Dedifferentiated amniotic fluid mesenchymal stem cell (primary cell): ENCODE results near the gene SPHKAP.
"Not testable (repeated sequence)": the region's sequence is repeated elsewhere in the genome, so short reads cannot be mapped to it uniquely, and the experiment has no call there.

Experiments
- DNase-seq: peaks from one replicate; pipeline ENCODE4 v3.0.0-alpha.2; 2016; ENCODE audit errors: extremely low spot score

The SPHKAP gene

DNA sequence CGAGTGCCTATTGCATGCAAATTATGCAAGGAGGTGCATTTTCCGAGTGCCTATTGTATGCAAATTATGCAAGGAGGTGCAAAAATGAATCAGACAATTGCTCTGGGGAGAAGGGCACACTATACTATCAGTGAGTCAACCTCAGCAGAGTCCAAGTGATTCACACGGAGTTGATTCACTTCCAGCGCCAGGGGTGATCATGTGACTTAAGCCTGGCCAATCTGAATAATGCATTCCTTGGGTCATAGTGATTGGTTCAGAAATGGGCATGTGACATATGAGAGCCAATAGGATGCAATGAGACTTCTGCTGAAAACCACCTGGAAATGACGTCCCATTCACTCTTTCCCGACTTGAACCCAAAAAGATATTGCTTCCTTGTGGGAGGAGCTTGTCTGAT, 157.9 kb downstream of the SPHKAP start:
- no peak for DNase-seq

DNA sequence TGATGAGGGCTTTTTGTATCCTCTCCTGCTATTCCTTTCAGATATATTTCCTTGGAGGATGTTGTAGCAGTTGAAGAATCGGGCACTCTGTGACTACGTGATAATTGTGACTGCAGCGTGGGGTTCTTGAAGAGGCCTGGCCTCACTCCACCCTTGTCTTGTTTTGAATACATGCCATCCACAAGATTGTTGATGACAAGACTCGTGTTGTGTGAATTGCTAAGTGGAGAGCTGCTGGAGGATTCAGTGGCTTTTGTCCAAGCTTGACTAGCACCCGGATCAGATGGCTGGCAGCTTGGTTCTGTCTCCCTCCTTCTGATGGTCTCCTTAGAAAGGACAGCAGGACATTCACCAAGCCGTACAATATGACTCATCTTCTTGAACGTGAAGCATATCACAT, 163.2 kb downstream of the SPHKAP start:
- DNase-seq, result no peak

GRCh38 chr2:228017784-228018183, 163.7 kb downstream of the SPHKAP start:
- DNase-seq, result no peak

- no peak for DNase-seq
Measured at GRCh38 chr2:228016402-228016801, 165.1 kb downstream of the SPHKAP start.

DNA sequence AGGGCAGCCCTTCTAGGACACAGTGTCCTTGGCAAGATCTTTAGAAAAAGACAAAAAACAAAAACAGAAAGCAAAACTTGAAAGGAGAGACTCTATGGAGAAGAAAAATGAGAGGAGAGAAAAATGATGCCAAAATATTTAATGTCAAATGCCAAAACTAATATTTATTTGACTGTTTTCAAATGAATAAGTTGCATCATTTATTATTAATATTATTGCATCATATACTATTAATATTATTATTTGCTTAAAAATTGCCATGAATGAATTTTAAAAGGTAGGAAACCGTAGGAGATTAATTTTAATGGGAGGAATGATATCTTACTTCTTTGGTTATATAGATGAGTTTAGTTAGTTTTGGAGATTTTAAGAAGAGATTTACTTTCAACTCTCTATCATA, 165.7 kb downstream of the SPHKAP start:
- no peak for DNase-seq

GRCh38 chr2:227996366-227996765, 185.1 kb downstream of the SPHKAP start:
- DNase-seq, result no peak

DNA sequence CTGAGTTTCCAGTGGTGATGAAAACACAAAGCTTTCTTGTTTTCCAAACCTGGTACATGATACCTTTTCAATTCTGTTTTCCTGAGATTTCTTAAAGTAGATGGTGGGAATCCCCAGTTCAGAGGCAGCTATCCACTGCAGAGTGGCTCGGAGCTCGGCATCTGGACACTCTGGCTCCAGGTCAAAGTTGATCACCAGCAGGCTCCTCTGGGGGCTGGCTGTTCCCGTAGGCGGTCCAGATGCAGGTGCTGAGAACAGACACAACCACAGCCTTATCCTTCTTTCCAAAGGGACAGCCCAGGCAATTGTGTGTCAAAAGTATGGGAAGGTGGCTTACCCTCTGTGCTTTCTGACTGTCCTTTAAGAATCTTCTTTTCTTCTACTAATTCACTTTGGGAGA, 190.6 kb downstream of the SPHKAP start:
- no peak for DNase-seq

DNA sequence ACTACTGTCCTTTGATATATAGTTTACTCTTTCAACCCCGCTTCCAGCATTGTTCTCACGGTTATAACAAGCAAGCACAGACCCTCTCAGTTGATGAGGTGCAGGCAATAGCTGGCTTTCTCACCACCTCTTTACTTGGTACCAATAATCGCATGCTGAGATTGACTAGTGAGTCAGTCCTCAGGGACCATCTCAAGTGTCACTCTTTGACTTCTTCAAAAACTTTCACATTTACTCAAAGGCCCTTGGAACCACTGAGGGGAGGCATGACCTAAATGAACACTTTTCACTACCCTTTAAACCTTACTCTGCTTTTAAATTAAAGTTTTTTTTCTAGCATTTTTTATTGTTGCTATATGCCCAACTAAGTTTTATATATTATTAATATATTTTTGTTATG, 208.2 kb downstream of the SPHKAP start:
- no peak for DNase-seq

DNA sequence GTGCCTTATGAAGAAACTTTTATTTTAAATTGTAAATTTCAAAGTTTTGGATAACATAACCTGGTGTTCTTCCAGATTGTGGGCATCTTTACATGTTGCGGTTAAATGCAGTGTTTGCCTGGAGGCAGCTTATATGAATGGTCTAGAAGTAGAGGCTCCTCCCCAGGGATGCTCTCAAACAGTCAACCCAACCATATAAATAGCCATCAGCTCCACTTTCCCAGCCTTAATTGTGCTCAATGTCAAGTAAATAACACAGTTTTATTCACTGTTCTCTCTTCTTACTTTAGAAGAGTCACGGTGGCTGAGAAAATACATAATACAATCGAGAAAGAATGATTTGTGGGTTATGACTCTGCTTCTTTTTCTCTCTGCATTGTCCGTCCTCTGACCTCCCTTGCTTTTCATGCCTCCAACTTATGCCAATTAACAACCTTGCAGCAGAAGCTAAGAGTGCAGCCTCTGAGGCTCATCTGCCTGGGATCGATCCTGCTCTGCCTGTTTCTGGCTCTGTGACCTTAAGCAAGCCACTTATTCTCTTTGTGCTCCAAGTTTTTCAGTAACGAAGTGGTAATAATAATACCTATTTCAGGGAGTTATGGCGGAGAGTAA, 209.8 kb downstream of the SPHKAP start:
- no peak for DNase-seq

- DNase-seq, result no peak
Measured at GRCh38 chr2:227960317-227960716, 221.2 kb downstream of the SPHKAP start.

GRCh38 chr2:227942965-227943364, 238.5 kb downstream of the SPHKAP start:
- DNase-seq, result no peak

DNA sequence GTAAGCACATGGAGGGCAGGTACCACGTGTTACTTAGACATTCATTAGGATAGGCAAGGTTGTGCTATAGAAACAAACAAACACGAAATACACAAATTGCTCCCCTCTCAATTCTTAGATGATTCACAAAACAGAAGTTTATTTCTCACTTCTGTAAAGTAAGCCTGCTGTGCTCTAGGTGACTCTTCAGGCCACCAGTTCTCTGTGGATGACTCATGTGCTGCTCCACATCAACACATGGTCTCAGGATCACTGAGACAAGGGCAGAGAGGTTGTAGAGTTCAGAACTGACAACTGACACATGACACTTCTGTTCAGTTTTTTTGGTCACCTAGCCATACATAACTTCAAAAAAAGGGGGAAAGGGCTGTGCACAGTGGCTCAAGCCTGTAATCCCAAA, 239.5 kb downstream of the SPHKAP start:
- DNase-seq, result no peak

GRCh38 chr2:227939271-227940027, 242.0 kb downstream of the SPHKAP start:
- no peak for DNase-seq

- DNase-seq, result not testable (repeated sequence)
Measured at GRCh38 chr2:227936249-227936648, 245.2 kb downstream of the SPHKAP start.

GRCh38 chr2:227933884-227934283, 247.6 kb downstream of the SPHKAP start:
- no peak for DNase-seq

DNA sequence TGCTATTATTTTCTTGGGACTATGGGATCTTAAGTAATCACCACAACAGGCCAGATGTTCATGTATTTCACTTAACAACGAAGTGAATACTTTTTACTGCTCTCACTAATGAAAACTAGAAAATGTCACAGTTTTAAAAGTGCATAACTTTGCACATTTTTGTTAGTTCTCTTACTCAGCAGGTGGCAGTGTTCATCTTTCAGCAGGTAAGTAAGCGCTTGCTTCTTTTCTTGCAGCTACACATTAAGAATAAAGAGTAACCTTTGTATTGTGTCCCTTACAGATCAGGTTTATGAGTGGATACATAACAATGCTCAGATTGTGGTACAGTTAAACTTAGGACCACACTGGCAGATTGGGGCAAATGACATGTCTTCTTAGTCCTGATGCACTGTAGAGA, 249.1 kb downstream of the SPHKAP start:
- DNase-seq, result no peak

DNA sequence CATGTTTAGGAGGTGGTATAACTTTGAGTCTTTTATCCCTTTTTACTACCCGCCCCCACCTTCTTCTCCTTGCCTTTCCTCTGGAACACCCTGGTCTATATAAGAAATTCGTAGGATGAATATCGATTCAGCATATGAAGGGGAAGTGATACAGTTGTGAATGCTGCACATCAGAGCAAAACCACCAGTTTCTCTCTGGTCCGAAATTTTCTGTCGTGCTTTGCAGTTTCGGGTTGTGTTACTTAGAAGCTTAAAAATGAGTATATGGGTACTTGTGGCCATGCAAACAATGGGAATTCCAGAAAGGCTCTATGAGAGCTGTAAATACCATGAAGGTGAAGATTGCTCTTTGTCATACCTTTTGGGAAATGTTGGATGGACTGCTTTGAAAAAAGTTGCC, 249.5 kb downstream of the SPHKAP start:
- DNase-seq, result no peak
